ENCODE data around the gene TMPO.
A peak's percentile ranks its signal among the peaks of the same experiment; 100 is the strongest.

The TMPO gene

DNA sequence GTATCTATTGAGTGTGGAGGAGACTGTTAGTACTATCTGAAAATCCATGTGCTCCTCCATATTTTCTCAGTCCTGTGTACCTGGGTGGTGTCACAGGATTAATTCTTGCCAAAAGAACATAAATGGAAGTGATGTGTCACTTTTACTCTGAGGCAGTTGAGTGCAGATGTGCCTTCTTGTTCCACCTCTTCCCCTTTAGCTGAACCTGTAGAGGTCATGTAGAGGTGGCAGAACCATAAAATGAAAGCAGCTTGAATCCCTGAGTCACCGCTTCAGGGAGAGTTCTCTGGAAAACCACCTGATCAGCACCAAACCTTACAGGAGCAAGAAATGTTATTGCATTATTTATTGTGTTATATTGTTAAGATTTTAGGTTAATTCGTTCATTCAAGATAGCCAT, 63.4 kb downstream of the TMPO start:
- no peak for DNase-seq (ENCODE audit: low read depth, low spot score)
- Histone ChIP-seq H3K36me3 (ENCODE audit: control insufficient read depth, insufficient read depth, low read length) (no peaks in the 10 kb centered on the region), H3K9me3 (ENCODE audit: control insufficient read depth, insufficient read depth, low read length) (no peaks in the 10 kb centered on the region), H3K27ac (ENCODE audit: low read length) (no peak overlapping the region), H3K4me1 (ENCODE audit: control insufficient read depth, insufficient read depth, low read length) (no peaks in the 10 kb centered on the region), H3K27me3 (ENCODE audit: control insufficient read depth, insufficient read depth, low read length) (no peaks in the 10 kb centered on the region), H3K4me3 (ENCODE audit: low read length) (no peak overlapping the region)
- no CpG with 5 or more reads among the region's 2 CpGs for WGBS (ENCODE audit: insufficient coverage, insufficient read length)

DNA sequence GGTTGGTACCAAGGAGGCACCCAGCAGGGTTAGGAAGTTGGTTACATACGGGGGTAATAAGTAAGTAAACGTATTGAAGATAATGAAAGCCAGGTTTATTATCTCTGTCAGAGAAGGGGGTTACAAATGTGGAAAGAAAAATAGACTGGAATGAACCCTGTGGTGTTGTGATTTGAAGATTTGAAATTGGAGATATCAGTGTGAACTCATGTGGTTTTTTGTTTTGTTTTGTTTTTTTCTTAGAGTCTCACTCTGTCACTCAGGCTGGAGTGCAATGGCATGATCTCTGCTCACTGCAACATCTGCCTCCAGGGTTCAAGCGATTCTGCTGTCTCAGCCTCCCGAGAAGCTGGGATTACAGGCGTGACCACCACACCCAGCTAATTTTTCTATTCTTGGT, 64.0 kb downstream of the TMPO start:
- Histone ChIP-seq H3K9me3 (ENCODE audit: control insufficient read depth, insufficient read depth, low read length) (no peaks in the 10 kb centered on the region), H3K4me3 (ENCODE audit: low read length) (no peak overlapping the region), H3K27me3 (ENCODE audit: control insufficient read depth, insufficient read depth, low read length) (no peaks in the 10 kb centered on the region), H3K27ac (ENCODE audit: low read length) (no peak overlapping the region), H3K36me3 (ENCODE audit: control insufficient read depth, insufficient read depth, low read length) (no peaks in the 10 kb centered on the region), H3K4me1 (ENCODE audit: control insufficient read depth, insufficient read depth, low read length) (no peaks in the 10 kb centered on the region)
- DNase-seq (ENCODE audit: low read depth, low spot score): no peak
- WGBS (ENCODE audit: insufficient coverage, insufficient read length): 100% methylated on average over 1 of the region's 5 CpGs

GRCh38 chr12:98579835-98580234, 64.4 kb downstream of the TMPO start:
- Histone ChIP-seq H3K9me3 (ENCODE audit: control insufficient read depth, insufficient read depth, low read length) (no peaks in the 10 kb centered on the region), H3K27me3 (ENCODE audit: control insufficient read depth, insufficient read depth, low read length) (no peaks in the 10 kb centered on the region), H3K4me3 (ENCODE audit: low read length) (no peak overlapping the region), H3K36me3 (ENCODE audit: control insufficient read depth, insufficient read depth, low read length) (no peaks in the 10 kb centered on the region), H3K4me1 (ENCODE audit: control insufficient read depth, insufficient read depth, low read length) (no peaks in the 10 kb centered on the region), H3K27ac (ENCODE audit: low read length) (no peak overlapping the region)
- DNase-seq (ENCODE audit: low read depth, low spot score): no peak
- WGBS (ENCODE audit: insufficient coverage, insufficient read length): no CpG with 5 or more reads among the region's 3 CpGs

DNA sequence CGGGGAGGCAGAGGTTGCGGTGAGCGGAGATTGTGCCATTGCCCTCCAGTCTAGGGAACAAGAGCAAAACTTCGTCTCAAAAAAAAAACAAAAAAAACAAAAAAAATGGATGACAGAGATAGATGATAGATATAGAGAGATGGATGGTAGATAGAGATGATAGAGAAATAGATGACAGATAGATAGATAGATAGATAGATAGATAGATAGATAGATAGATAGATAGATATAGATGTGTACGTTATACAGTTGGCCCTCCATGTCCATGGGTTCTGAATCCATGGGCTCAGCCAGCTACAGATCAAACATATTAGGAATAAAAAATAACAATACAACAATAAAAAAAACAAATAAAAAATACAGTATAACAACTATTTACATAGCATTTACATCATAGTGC, 65.3 kb downstream of the TMPO start:
- H3K27me3 ChIP-seq (ENCODE audit: control insufficient read depth, insufficient read depth, low read length): no peaks in the 10 kb centered on the region
- no peak overlapping the region for H3K4me3 ChIP-seq (ENCODE audit: low read length)
- no peaks in the 10 kb centered on the region for H3K4me1 ChIP-seq (ENCODE audit: control insufficient read depth, insufficient read depth, low read length)
- H3K36me3 ChIP-seq (ENCODE audit: control insufficient read depth, insufficient read depth, low read length): no peaks in the 10 kb centered on the region
- no peak overlapping the region for H3K27ac ChIP-seq (ENCODE audit: low read length)
- H3K9me3 ChIP-seq (ENCODE audit: control insufficient read depth, insufficient read depth, low read length): no peaks in the 10 kb centered on the region
- DNase-seq (ENCODE audit: low read depth, low spot score): no peak
- WGBS (ENCODE audit: insufficient coverage, insufficient read length): no CpG with 5 or more reads among the region's 5 CpGs

- Histone ChIP-seq H3K27me3 (ENCODE audit: control insufficient read depth, insufficient read depth, low read length) (no peaks in the 10 kb centered on the region), H3K4me3 (ENCODE audit: low read length) (no peak overlapping the region), H3K36me3 (ENCODE audit: control insufficient read depth, insufficient read depth, low read length) (no peaks in the 10 kb centered on the region), H3K4me1 (ENCODE audit: control insufficient read depth, insufficient read depth, low read length) (no peaks in the 10 kb centered on the region), H3K9me3 (ENCODE audit: control insufficient read depth, insufficient read depth, low read length) (no peaks in the 10 kb centered on the region), H3K27ac (ENCODE audit: low read length) (no peak overlapping the region)
- no CpG with 5 or more reads among the region's 1 CpG for WGBS (ENCODE audit: insufficient coverage, insufficient read length)
- DNase-seq (ENCODE audit: low read depth, low spot score): no peak
Observed at GRCh38 chr12:98581101-98581500, 65.7 kb downstream of the TMPO start.

GRCh38 chr12:98582093-98582492, 66.7 kb downstream of the TMPO start:
- DNase-seq (ENCODE audit: low read depth, low spot score): no peak
- H3K4me1 ChIP-seq (ENCODE audit: control insufficient read depth, insufficient read depth, low read length): no peaks in the 10 kb centered on the region
- no peaks in the 10 kb centered on the region for H3K9me3 ChIP-seq (ENCODE audit: control insufficient read depth, insufficient read depth, low read length)
- no CpG with 5 or more reads among the region's 6 CpGs for WGBS (ENCODE audit: insufficient coverage, insufficient read length)
- no peak overlapping the region for H3K27ac ChIP-seq (ENCODE audit: low read length)
- no peaks in the 10 kb centered on the region for H3K27me3 ChIP-seq (ENCODE audit: control insufficient read depth, insufficient read depth, low read length)
- no peak overlapping the region for H3K4me3 ChIP-seq (ENCODE audit: low read length)
- no peaks in the 10 kb centered on the region for H3K36me3 ChIP-seq (ENCODE audit: control insufficient read depth, insufficient read depth, low read length)

- H3K4me3 ChIP-seq (ENCODE audit: low read length): no peak overlapping the region
- WGBS (ENCODE audit: insufficient coverage, insufficient read length): no CpG with 5 or more reads among the region's 5 CpGs
- no peak overlapping the region for H3K27ac ChIP-seq (ENCODE audit: low read length)
- no peaks in the 10 kb centered on the region for H3K9me3 ChIP-seq (ENCODE audit: control insufficient read depth, insufficient read depth, low read length)
- no peaks in the 10 kb centered on the region for H3K36me3 ChIP-seq (ENCODE audit: control insufficient read depth, insufficient read depth, low read length)
- H3K4me1 ChIP-seq (ENCODE audit: control insufficient read depth, insufficient read depth, low read length): no peaks in the 10 kb centered on the region; the same call in 1 of the 2 replicates
- DNase-seq (ENCODE audit: low read depth, low spot score): no peak
- H3K27me3 ChIP-seq (ENCODE audit: control insufficient read depth, insufficient read depth, low read length): no peaks in the 10 kb centered on the region
Observed at GRCh38 chr12:98587084-98587483, 71.7 kb downstream of the TMPO start.

- no peak for DNase-seq (ENCODE audit: low read depth, low spot score)
- H3K4me3 ChIP-seq (ENCODE audit: low read length): no peak overlapping the region
- WGBS (ENCODE audit: insufficient coverage, insufficient read length): no CpG with 5 or more reads among the region's 4 CpGs
- no peaks in the 10 kb centered on the region; the same call in 1 of the 2 replicates for H3K36me3 ChIP-seq (ENCODE audit: control insufficient read depth, insufficient read depth, low read length)
- H3K4me1 ChIP-seq (ENCODE audit: control insufficient read depth, insufficient read depth, low read length): no peaks in the 10 kb centered on the region; the same call in 1 of the 2 replicates
- H3K27me3 ChIP-seq (ENCODE audit: control insufficient read depth, insufficient read depth, low read length): no peaks in the 10 kb centered on the region
- no peaks in the 10 kb centered on the region for H3K9me3 ChIP-seq (ENCODE audit: control insufficient read depth, insufficient read depth, low read length)
- H3K27ac ChIP-seq (ENCODE audit: low read length): no peak overlapping the region
Observed at GRCh38 chr12:98591209-98591608, 75.8 kb downstream of the TMPO start.

GRCh38 chr12:98592825-98593322, 77.5 kb downstream of the TMPO start:
- no CpG with 5 or more reads among the region's 9 CpGs for WGBS (ENCODE audit: insufficient coverage, insufficient read length)
- Histone ChIP-seq H3K4me1 (ENCODE audit: control insufficient read depth, insufficient read depth, low read length) (no peaks in the 10 kb centered on the region), H3K9me3 (ENCODE audit: control insufficient read depth, insufficient read depth, low read length) (no peaks in the 10 kb centered on the region), H3K27me3 (ENCODE audit: control insufficient read depth, insufficient read depth, low read length) (no peaks in the 10 kb centered on the region), H3K4me3 (ENCODE audit: low read length) (no peak overlapping the region; the same call in 1 of the 2 replicates), H3K27ac (ENCODE audit: low read length) (no peak overlapping the region), H3K36me3 (ENCODE audit: control insufficient read depth, insufficient read depth, low read length) (peaks cover 3% of the 10 kb centered on the region; the same call in 1 of the 2 replicates)
- DNase-seq (ENCODE audit: low read depth, low spot score): no peak

DNA sequence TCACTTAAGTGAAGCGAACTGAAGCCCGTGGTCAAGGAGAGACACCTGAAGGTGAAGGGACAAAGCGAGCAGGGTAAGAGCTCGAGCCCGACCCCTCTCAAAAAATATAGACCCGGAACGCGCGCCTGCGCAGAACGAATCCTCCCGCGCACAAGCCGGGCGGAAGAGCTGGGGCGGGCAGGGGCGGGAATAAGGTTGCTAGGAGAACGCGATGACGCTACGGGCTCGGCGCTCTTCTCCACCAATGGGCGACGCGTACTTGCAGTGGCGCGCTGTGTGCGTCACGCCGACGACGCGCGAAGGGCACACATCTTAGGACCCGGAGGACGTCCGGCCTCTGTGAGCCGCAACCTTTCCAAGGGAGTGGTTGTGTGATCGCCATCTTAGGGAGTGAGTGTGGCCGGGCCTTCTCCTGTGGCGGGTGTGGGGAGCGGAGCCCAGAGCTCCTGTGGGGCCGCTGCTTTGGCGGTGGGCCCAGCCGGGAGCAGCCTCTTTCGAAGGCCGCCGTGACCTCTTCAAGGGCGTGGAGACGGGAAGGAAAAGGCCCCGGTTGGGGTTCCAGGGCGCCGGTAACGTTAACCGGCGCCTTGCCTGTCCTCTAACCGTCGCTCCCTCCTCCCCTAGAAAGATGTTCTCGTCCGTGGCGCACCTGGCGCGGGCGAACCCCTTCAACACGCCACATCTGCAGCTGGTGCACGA, 78.1 kb downstream of the TMPO start, which contains the start of gene SLC25A3:
SLC25A3 (plus strand) TSS at position 336 of the 699 bp plus-strand sequence; CDS start at position 629, 293 bp downstream.
- Histone ChIP-seq H3K27me3 (ENCODE audit: control insufficient read depth, insufficient read depth, low read length) (no peaks in the 10 kb centered on the region), H3K4me1 (ENCODE audit: control insufficient read depth, insufficient read depth, low read length) (no peaks in the 10 kb centered on the region), H3K36me3 (ENCODE audit: control insufficient read depth, insufficient read depth, low read length) (peaks cover 6% of the 10 kb centered on the region; the same call in 1 of the 2 replicates), H3K9me3 (ENCODE audit: control insufficient read depth, insufficient read depth, low read length) (no peaks in the 10 kb centered on the region), H3K4me3 (ENCODE audit: low read length) (peak within 1 kb of the TSS; percentile 97), H3K27ac (ENCODE audit: low read length) (no peak within 1 kb of the TSS)
- WGBS (ENCODE audit: insufficient coverage, insufficient read length): no CpG with 5 or more reads among the region's 67 CpGs
- DNase-seq (ENCODE audit: low read depth, low spot score): peak; percentile 95
